ENCODE measurements around the gene CDH23. TPM values are rescaled to one million over a fixed set of nuclear protein-coding genes. Genes with fewer than 3 reads are reported as not detected.

The CDH23 gene
- total and polyA plus RNA-seq, 10 of the 15 experiments (the other 5 are each of a cell fraction or from before 2014, with no cell fraction given) = 0.09 to 0.40 (median 0.15) TPM; not detected in 1

DNA sequence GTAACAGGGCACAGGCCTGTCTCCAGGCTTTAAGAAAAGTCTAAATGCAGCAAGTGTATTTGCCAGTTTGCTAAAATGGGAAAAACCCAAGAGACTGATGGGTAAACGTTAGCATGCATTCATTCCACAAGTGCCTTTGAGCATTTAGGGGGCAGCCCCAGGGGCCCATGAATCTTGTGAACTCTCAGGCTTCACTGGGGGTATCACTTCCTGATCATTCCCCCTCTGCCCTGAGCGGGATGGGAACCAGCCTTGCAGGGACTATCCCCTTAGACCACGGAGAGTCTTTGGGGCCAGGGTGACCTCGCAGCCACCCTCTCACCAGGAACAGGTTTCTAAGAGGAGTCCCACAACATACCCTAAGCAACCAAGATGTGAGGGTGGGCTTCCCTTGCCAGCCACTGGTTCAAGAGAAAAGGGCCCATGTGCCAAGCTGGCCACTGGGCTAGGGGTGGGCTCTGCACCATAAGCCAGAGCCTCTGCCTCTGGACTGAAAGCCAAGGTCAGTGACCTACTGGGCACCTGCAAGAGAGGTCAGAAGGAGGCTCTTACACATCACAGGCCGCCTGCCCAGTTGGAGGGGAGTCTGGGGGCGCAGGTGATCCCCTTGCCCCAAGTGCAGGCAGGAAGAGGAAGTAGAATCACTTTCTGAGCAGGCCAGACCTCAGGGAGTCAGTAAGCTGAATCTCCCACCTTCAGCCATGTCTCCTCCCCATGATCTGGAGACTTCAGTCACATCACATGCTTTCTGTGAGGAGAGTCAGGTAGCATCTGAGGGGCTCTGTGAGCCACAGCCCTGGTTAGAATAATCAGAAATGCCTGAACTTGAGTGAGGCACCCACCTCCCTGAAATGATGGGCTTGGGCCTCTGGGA, 247.8 kb downstream of the CDH23 start (continued):
- no peak for TF ChIP-seq CEBPB (IDR thresholded peaks at IDR 0.05; ENCODE audit: borderline replicate concordance in 1 of 2, low read depth in 2 of 2, low read length in 2 of 2)
- TF ChIP-seq, protein P1, sequence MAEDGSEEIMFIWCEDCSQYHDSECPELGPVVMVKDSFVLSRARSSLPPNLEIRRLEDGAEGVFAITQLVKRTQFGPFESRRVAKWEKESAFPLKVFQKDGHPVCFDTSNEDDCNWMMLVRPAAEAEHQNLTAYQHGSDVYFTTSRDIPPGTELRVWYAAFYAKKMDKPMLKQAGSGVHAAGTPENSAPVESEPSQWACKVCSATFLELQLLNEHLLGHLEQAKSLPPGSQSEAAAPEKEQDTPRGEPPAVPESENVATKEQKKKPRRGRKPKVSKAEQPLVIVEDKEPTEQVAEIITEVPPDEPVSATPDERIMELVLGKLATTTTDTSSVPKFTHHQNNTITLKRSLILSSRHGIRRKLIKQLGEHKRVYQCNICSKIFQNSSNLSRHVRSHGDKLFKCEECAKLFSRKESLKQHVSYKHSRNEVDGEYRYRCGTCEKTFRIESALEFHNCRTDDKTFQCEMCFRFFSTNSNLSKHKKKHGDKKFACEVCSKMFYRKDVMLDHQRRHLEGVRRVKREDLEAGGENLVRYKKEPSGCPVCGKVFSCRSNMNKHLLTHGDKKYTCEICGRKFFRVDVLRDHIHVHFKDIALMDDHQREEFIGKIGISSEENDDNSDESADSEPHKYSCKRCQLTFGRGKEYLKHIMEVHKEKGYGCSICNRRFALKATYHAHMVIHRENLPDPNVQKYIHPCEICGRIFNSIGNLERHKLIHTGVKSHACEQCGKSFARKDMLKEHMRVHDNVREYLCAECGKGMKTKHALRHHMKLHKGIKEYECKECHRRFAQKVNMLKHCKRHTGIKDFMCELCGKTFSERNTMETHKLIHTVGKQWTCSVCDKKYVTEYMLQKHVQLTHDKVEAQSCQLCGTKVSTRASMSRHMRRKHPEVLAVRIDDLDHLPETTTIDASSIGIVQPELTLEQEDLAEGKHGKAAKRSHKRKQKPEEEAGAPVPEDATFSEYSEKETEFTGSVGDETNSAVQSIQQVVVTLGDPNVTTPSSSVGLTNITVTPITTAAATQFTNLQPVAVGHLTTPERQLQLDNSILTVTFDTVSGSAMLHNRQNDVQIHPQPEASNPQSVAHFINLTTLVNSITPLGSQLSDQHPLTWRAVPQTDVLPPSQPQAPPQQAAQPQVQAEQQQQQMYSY (CRISPR knock-in tag; IDR thresholded peaks at IDR 0.05) = no peak
- TF ChIP-seq MEF2B (IDR thresholded peaks at IDR 0.05; ENCODE audit: partially characterized antibody, poor library complexity, severe bottlenecking) = peak; percentile 93

DNA sequence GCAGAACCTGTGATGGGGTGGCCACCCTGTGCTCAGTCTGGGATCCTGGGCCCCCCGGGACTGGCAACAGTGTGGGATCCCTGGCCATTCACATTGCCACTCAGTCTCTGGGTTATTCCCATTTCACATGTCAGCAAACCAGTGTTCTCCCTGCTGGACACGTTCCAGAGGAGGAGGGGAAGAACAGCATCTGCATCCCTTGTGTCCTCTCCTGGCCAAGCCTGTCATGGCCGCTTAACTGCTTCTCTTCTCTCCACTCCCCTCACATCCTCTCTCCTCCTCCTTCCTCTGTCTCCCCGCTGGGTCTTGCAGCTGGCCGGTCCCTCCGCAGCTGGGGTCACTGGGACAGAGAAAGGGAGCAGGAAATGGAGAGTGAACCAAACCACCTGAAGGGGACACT, 248.5 kb downstream of the CDH23 start:
- intact Hi-C loops (cut with micrococcal nuclease; ENCODE audit: unreplicated experiment) = no loop called here
- H3K27me3 ChIP-seq (replicated peaks in 1 of 2; ENCODE audit: control insufficient read depth in 2 of 2, insufficient read depth in 2 of 2, low read length in 1 of 2) = no peaks in the 10 kb centered on the region
- H3K9ac ChIP-seq (ENCODE audit: control insufficient read depth, insufficient read depth, low read length) = no peak overlapping the region
- H3K4me3 ChIP-seq = no peak overlapping the region
- in situ Hi-C loops (cut with MboI) = no loop called here
- H3K9me3 ChIP-seq (replicated peaks; ENCODE audit: control insufficient read depth, insufficient read depth, low read length) = no peaks in the 10 kb centered on the region
- H3K4me2 ChIP-seq (ENCODE audit: control insufficient read depth, insufficient read depth) = no peak overlapping the region; the same call in 1 of the 2 replicates
- ChIA-PET CTCF (interaction anchor here (0.7 to 7.5 kb wide), 3 partner anchors 50 to 192 kb away, joined by 3 to 67 read pairs (median 4); no protein-coding TSS in a partner anchor), SMC1A (ENCODE audit: uncharacterized antibody, unreplicated experiment) (interaction anchor here (2.7 kb wide), 1 partner anchor 53 kb away, joined by 10 read pairs; no protein-coding TSS in a partner anchor), RAD21 (ENCODE audit: unreplicated experiment) (interaction anchor here (0.6 to 3.4 kb wide), 2 partner anchors 50 to 650 kb away, joined by 3 to 31 read pairs; no protein-coding TSS in a partner anchor), POLR2A (interaction anchor here (1.3 kb wide), 1 partner anchor 48 kb away, joined by 3 read pairs; no protein-coding TSS in a partner anchor)
- 69% methylated on average over 6 of the region's 6 CpGs for WGBS (ENCODE audit: insufficient coverage, insufficient replicate concordance, low lambda C conversion rate, missing lambda C conversion rate)
- H4K20me1 ChIP-seq (ENCODE audit: control insufficient read depth, insufficient read depth) = no peaks in the 10 kb centered on the region
- ATAC-seq (no peak), DNase-seq (ENCODE audit: low read depth, low spot score) (no peak), FAIRE-seq (no peak)
- TF ChIP-seq TAF1 (IDR thresholded peaks at IDR 0.05; ENCODE audit: borderline replicate concordance, low read depth, low read length) (no peak), ZZZ3 (IDR thresholded peaks at IDR 0.05; ENCODE audit: control insufficient read depth, insufficient read length, low read depth) (no peak), LARP7 (IDR thresholded peaks at IDR 0.05) (no peak), ZBED1 (IDR thresholded peaks at IDR 0.05; ENCODE audit: borderline replicate concordance) (no peak), PML (IDR thresholded peaks at IDR 0.05; ENCODE audit: low read length) (no peak), MXI1 (IDR thresholded peaks at IDR 0.05; ENCODE audit: low read depth, low read length) (no peak)
- no peaks in the 10 kb centered on the region for H3K36me3 ChIP-seq (ENCODE audit: control insufficient read depth in 2 of 2, insufficient read depth in 2 of 2, low read length in 1 of 2)
- H2AFZ ChIP-seq (ENCODE audit: control insufficient read depth, low read depth, low read length) = no peak overlapping the region
- no peak overlapping the region; the same call in 1 of the 2 replicates for H3K27ac ChIP-seq (ENCODE audit: control insufficient read depth, insufficient read depth)
- peaks cover 31% of the 10 kb centered on the region for H3K4me1 ChIP-seq (ENCODE audit: control insufficient read depth, insufficient read depth, low read length)
- no peaks in the 10 kb centered on the region for H3K79me2 ChIP-seq (ENCODE audit: control insufficient read depth, insufficient read depth, low read length)
- no TSS peak for BruUV-seq (replicated peaks)

Data from GM12878 (cell line).